H1 (cell line): ENCODE results near the gene POLD1. TPM values are rescaled to one million over a fixed set of nuclear protein-coding genes. Genes with fewer than 3 reads are reported as not detected.

Experiments
- CTCF ChIA-PET: fragments of 300-600 bp; sonication (Branson Sonifier 250); formaldehyde crosslinking; loops from one replicate; lab custom pipeline; 2021; ENCODE audit not compliant: partially characterized antibody; lab: Charles Lee
- POLR2A ChIA-PET: fragments of 300-600 bp; sonication (Branson Sonifier 250); formaldehyde crosslinking; loops from one replicate; lab custom pipeline; 2021; ENCODE audit warnings: inconsistent platforms; ENCODE audit not compliant: partially characterized antibody; lab: Charles Lee
- DNase-seq, 2 experiments: peaks; one replicate each; pipeline versions ENCODE4 v3.0.0 to v3.0.0-alpha.2; 2010 to 2022; ENCODE audit warnings: low spot score in 2 of 2, low read depth in 1 of 2, mixed read lengths in 1 of 2
- FAIRE-seq: peaks from 2 replicates; lab custom pipeline; 2011; peaks lifted over from hg19 to GRCh38; lab: Jason Lieb, UNC
- H2AFZ ChIP-seq: 2 replicates; pipeline ENCODE4 v1.8.1; 2012; ENCODE audit warnings: low read length, inconsistent platforms
- H2AK5ac ChIP-seq: 2 replicates; pipeline ENCODE4 v1.6.1; 2013; ENCODE audit warnings: low read depth, low read length
- H2BK120ac ChIP-seq: replicated peaks from 2 replicates; pipeline ENCODE3; 2013; ENCODE audit warnings: low read depth, low read length, inconsistent platforms
- H2BK12ac ChIP-seq: 2 replicates; pipeline ENCODE4 v1.6.1; 2013; ENCODE audit warnings: low read depth, low read length
- H2BK15ac ChIP-seq: 2 replicates; pipeline ENCODE4 v1.6.1; 2013; ENCODE audit warnings: low read length
- H2BK20ac ChIP-seq: 2 replicates; pipeline ENCODE4 v1.6.1; 2013; ENCODE audit warnings: low read length
- H2BK5ac ChIP-seq: 2 replicates; pipeline ENCODE4 v1.6.1; 2013; ENCODE audit warnings: low read depth, low read length
- H3K14ac ChIP-seq: 2 replicates; pipeline ENCODE4 v1.6.1; 2013; ENCODE audit warnings: inconsistent platforms; ENCODE audit not compliant: insufficient read length
- H3K18ac ChIP-seq: 2 replicates; pipeline ENCODE4 v1.6.1; 2013; ENCODE audit warnings: low read length; ENCODE audit errors: extremely low read depth
- H3K23ac ChIP-seq: 2 replicates; pipeline ENCODE4 v1.6.1; 2013; ENCODE audit warnings: inconsistent platforms; ENCODE audit not compliant: insufficient read length
- H3K23me2 ChIP-seq: 2 replicates; pipeline ENCODE4 v1.6.1; 2013; ENCODE audit warnings: low read depth, low read length
- H3K27ac ChIP-seq: 2 replicates; pipeline ENCODE4 v1.6.1; 2011; ENCODE audit warnings: low read depth, low read length, inconsistent platforms
- H3K27me3 ChIP-seq, 4 experiments: replicated peaks in 1 of 4; 1 replicate in 1 of 4; 2 replicates in 3 of 4; pipeline versions ENCODE4 v1.6.1 to v1.8.1; 2011 to 2013; ENCODE audit warnings: low read length in 3 of 4, mild to moderate bottlenecking in 3 of 4, inconsistent platforms in 2 of 4, mixed read lengths in 2 of 4, moderate library complexity in 1 of 4; ENCODE audit not compliant: control insufficient read depth in 3 of 4, insufficient read depth in 3 of 4; ENCODE audit errors: extremely low read depth in 1 of 4
- H3K36me3 ChIP-seq, 4 experiments: 2 replicates each; pipeline versions ENCODE4 v1.6.1 to v1.8.1; 2011 to 2013; ENCODE audit warnings: mild to moderate bottlenecking in 4 of 4, low read length in 3 of 4, moderate library complexity in 2 of 4, control low read depth in 1 of 4, inconsistent platforms in 1 of 4; ENCODE audit not compliant: insufficient read depth in 4 of 4, control insufficient read depth in 2 of 4
- H3K4ac ChIP-seq: replicated peaks from 2 replicates; pipeline ENCODE3; 2013; ENCODE audit warnings: low read length, low read depth, mixed read lengths, inconsistent platforms; ENCODE audit not compliant: insufficient read length
- H3K4me1 ChIP-seq, 4 experiments: replicated peaks in 1 of 4; 1 replicate in 1 of 4; 2 replicates in 3 of 4; pipeline versions ENCODE4 v1.6.1 to v1.8.1; 2011 to 2013; ENCODE audit warnings: low read length in 3 of 4, inconsistent platforms in 2 of 4, mixed read lengths in 1 of 4; ENCODE audit not compliant: insufficient read depth in 4 of 4, control insufficient read depth in 3 of 4
- H3K4me2 ChIP-seq, 2 experiments: 2 replicates each; pipeline versions ENCODE4 v1.6.1 to v1.8.1; 2011 to 2013; ENCODE audit warnings: low read depth in 2 of 2, low read length in 2 of 2, control low read depth in 1 of 2, inconsistent platforms in 1 of 2, mild to moderate bottlenecking in 1 of 2; ENCODE audit not compliant: insufficient read depth in 1 of 2
- H3K4me3 ChIP-seq, 4 experiments: fragments of 200-600, 300-600 bp in 1 of 4; sonication (generic), shearing (Covaris generic), sonication (Bioruptor Twin) in 1 of 4; 2 replicates each; pipeline versions ENCODE4 v1.5.1 to v1.8.1; 2011 to 2016; ENCODE audit warnings: low read length in 4 of 4, low read depth in 3 of 4, control low read depth in 2 of 4, inconsistent platforms in 2 of 4, mild to moderate bottlenecking in 2 of 4, mixed read lengths in 1 of 4, moderate library complexity in 1 of 4; ENCODE audit not compliant: insufficient read depth in 2 of 4; ENCODE audit errors: extremely low read depth in 1 of 4
- H3K56ac ChIP-seq: replicated peaks from 2 replicates; pipeline ENCODE3; 2013; ENCODE audit warnings: low read depth, mild to moderate bottlenecking, mixed read lengths, low read length, inconsistent platforms; ENCODE audit not compliant: insufficient read length
- H3K79me1 ChIP-seq: 2 replicates; pipeline ENCODE4 v1.6.1; 2013; ENCODE audit warnings: low read depth, low read length, control low read depth
- H3K79me2 ChIP-seq, 2 experiments: 2 replicates each; pipeline versions ENCODE4 v1.6.1 to v1.8.1; 2012 to 2013; ENCODE audit warnings: low read length in 2 of 2, mild to moderate bottlenecking in 2 of 2, inconsistent platforms in 1 of 2; ENCODE audit not compliant: insufficient read depth in 2 of 2, control insufficient read depth in 1 of 2
- H3K9ac ChIP-seq, 4 experiments: replicated peaks in 1 of 4; 1 replicate in 1 of 4; 2 replicates in 3 of 4; pipeline versions ENCODE4 v1.6.1 to v1.8.1; 2011 to 2013; ENCODE audit warnings: low read depth in 3 of 4, low read length in 3 of 4, control low read depth in 2 of 4, mild to moderate bottlenecking in 2 of 4, moderate library complexity in 2 of 4, inconsistent platforms in 1 of 4; ENCODE audit errors: extremely low read depth in 1 of 4
- H3K9me3 ChIP-seq, 2 experiments: 2 replicates each; pipeline versions ENCODE4 v1.6.1 to v1.8.1; 2012 to 2013; ENCODE audit warnings: mild to moderate bottlenecking in 2 of 2, moderate library complexity in 2 of 2, control low read depth in 1 of 2, inconsistent platforms in 1 of 2, low read depth in 1 of 2, low read length in 1 of 2, mixed read lengths in 1 of 2; ENCODE audit not compliant: insufficient read depth in 2 of 2
- H4K20me1 ChIP-seq, 2 experiments: replicated peaks in 1 of 2; 2 replicates each; pipeline versions ENCODE3 to v1.8.1; 2011 to 2013; ENCODE audit warnings: inconsistent platforms in 2 of 2, low read length in 2 of 2, mild to moderate bottlenecking in 1 of 2; ENCODE audit not compliant: insufficient read depth in 2 of 2, control insufficient read depth in 1 of 2
- H4K5ac ChIP-seq: 2 replicates; pipeline ENCODE4 v1.6.1; 2013; ENCODE audit warnings: low read length, low read depth, mixed read lengths, inconsistent platforms; ENCODE audit not compliant: insufficient read length
- H4K8ac ChIP-seq: 2 replicates; pipeline ENCODE4 v1.8.0; 2013; ENCODE audit warnings: mild to moderate bottlenecking, moderate library complexity, low read length, inconsistent platforms; ENCODE audit not compliant: insufficient read depth; ENCODE audit errors: extremely low read depth
- H4K91ac ChIP-seq: replicated peaks from 2 replicates; pipeline ENCODE3; 2013; ENCODE audit warnings: low read length, mixed read lengths, inconsistent platforms; ENCODE audit not compliant: insufficient read length
- CBX5 ChIP-seq: fragments of 300-800, 300-1000 bp; sonication (generic); IDR thresholded peaks from 2 replicates; pipeline ENCODE4 v1.7.1; 2016; ENCODE audit warnings: antibody characterized with exemption, low read length, low read depth
- CEBPB ChIP-seq: IDR thresholded peaks from 2 replicates; pipeline ENCODE4 v1.6.1; 2012; ENCODE audit warnings: low read depth, low read length
- FOSL1 ChIP-seq: IDR thresholded peaks from 2 replicates; pipeline ENCODE4 v1.6.1; 2011; ENCODE audit warnings: mild to moderate bottlenecking, low read depth, low read length, moderate library complexity; ENCODE audit not compliant: insufficient read depth
- KDM4A ChIP-seq: IDR thresholded peaks from one replicate; pipeline ENCODE4 v1.7.1; 2012; ENCODE audit warnings: low read depth, mild to moderate bottlenecking, moderate library complexity, low read length, inconsistent platforms; ENCODE audit not compliant: severe bottlenecking
- POLR2A ChIP-seq, 2 experiments: IDR thresholded peaks; 1 replicate in 1 of 2; 2 replicates in 1 of 2; pipeline ENCODE4 v1.6.1; 2011; ENCODE audit warnings: low read depth in 2 of 2, low read length in 2 of 2, mild to moderate bottlenecking in 2 of 2; ENCODE audit errors: control extremely low read depth in 1 of 2
- WGBS, 2 experiments: shearing (Covaris generic) in 1 of 2; methylation state at CpG; one replicate each; pipeline versions ENCODE4 v1.1.6 to v1.1.7; 2013 to 2015; ENCODE audit warnings: low lambda C conversion rate in 2 of 2, mixed read lengths in 2 of 2, inconsistent platforms in 1 of 2, low coverage in 1 of 2, missing lambda C conversion rate in 1 of 2; ENCODE audit not compliant: insufficient replicate concordance in 2 of 2, insufficient coverage in 1 of 2, insufficient read length in 1 of 2; ENCODE audit errors: extremely low coverage in 1 of 2, missing lambda C conversion rate in 1 of 2; 5-methylcytosine and 5-hydroxymethylcytosine counted together
- polyA plus RNA-seq, 7 experiments: library from polyadenylated mRNA; depleted of rRNA in 3 of 7; stranded (reverse) in 5 of 7; unstranded in 2 of 7; fragments of >200 nt in 5 of 7; fragments of 200-250 nt in 2 of 7; gene quantifications; 1 replicate in 5 of 7; 2 replicates in 1 of 7; 4 replicates in 1 of 7; pipeline versions ENCODE4 v1.2.1 to v1.2.3, GENCODE V29; 2011 to 2013; ENCODE audit warnings: missing spikeins in 2 of 7, mixed read lengths in 2 of 7
- total RNA-seq: library from RNA; stranded (reverse); fragmentation: NEBNext Ultra II Directional; extraction: Animal tissue kit (Norgen Biotek cat#: 25700); gene quantifications from 2 replicates; pipeline ENCODE4 v1.2.1, GENCODE V29; 2021
- TF ChIP-seq, protein P1 (sequence below), 3 experiments: IDR thresholded peaks; 1 replicate in 2 of 3; 2 replicates in 1 of 3; pipeline versions ENCODE4 v1.5.1 to v1.6.1; 2011; ENCODE audit warnings: low read length in 3 of 3, mild to moderate bottlenecking in 3 of 3, inconsistent platforms in 2 of 3, low read depth in 1 of 3, moderate library complexity in 1 of 3; ENCODE audit not compliant: insufficient read depth in 1 of 3; ENCODE audit errors: control extremely low read depth in 1 of 3

The POLD1 gene
- total and polyA plus RNA-seq, 2 of the 8 experiments (the other 6 are each of a cell fraction or from before 2014, with no cell fraction given): 141 to 142 TPM

DNA sequence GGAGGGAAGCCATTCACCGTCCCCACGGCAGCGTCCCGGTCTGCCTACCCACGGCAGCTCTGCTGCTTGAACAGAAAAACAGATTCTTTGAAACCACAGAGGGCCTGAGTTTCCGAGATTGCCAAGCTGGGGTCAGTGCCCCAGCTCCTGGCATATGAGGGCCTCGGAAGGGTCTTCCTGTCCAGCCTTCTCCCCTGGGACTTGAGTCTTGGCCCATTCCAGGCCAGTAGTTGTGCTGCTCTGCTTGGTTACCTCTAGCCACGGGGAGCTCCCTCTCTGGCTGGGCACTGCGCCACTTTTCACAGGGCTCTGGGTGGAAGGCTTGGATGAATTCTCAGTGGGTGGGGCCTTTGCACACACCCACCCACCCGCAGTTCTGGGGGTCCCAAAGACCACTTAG lies 26.0 kb downstream of the POLD1 start:
- Histone ChIP-seq H2BK20ac (no peak overlapping the region), H3K36me3 (peaks cover 16 to 43% (median 26%) of the 10 kb centered on the region in 4 experiments; a peak in 7 of 8 replicates), H3K4ac (no peak overlapping the region), H2BK15ac (no peak overlapping the region), H2BK12ac (no peak overlapping the region), H3K18ac (no peak overlapping the region), H3K4me2 (no peak overlapping the region), H3K79me1 (no peaks in the 10 kb centered on the region), H2BK5ac (no peak overlapping the region), H4K91ac (no peak overlapping the region), H3K4me1 (0 out of 7 replicates have a peak, but pooled peaks cover 0 to 2% (median 0%) of the 10 kb centered on the region in 4 experiments), H4K8ac (no peak overlapping the region), H3K23ac (no peak overlapping the region), H3K4me3 (no peak overlapping the region), H3K56ac (no peak overlapping the region), H2BK120ac (no peak overlapping the region), H3K14ac (no peak overlapping the region), H3K9ac (no peak overlapping the region), H3K27me3 (no peaks in the 10 kb centered on the region), H4K20me1 (peaks cover 0 to 6% of the 10 kb centered on the region in 2 experiments), H3K79me2 (no peaks in the 10 kb centered on the region), H2AK5ac (no peak overlapping the region), H3K9me3 (no peaks in the 10 kb centered on the region), H3K27ac (no peak overlapping the region), H2AFZ (no peak overlapping the region), H3K23me2 (no peaks in the 10 kb centered on the region), H4K5ac (no peak overlapping the region)
- DNase-seq (no peak), FAIRE-seq (no peak)
- TF ChIP-seq, protein P1, sequence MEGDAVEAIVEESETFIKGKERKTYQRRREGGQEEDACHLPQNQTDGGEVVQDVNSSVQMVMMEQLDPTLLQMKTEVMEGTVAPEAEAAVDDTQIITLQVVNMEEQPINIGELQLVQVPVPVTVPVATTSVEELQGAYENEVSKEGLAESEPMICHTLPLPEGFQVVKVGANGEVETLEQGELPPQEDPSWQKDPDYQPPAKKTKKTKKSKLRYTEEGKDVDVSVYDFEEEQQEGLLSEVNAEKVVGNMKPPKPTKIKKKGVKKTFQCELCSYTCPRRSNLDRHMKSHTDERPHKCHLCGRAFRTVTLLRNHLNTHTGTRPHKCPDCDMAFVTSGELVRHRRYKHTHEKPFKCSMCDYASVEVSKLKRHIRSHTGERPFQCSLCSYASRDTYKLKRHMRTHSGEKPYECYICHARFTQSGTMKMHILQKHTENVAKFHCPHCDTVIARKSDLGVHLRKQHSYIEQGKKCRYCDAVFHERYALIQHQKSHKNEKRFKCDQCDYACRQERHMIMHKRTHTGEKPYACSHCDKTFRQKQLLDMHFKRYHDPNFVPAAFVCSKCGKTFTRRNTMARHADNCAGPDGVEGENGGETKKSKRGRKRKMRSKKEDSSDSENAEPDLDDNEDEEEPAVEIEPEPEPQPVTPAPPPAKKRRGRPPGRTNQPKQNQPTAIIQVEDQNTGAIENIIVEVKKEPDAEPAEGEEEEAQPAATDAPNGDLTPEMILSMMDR (IDR thresholded peaks at IDR 0.05; ENCODE audit: control extremely low read depth in 1 of 3, insufficient read depth in 1 of 3, low read depth in 1 of 3, low read length in 3 of 3): no peak
- TF ChIP-seq CBX5 (no peak), FOSL1 (no peak), KDM4A (no peak), POLR2A (IDR thresholded peaks at IDR 0.05; ENCODE audit: control extremely low read depth in 1 of 2, low read depth in 2 of 2, low read length in 2 of 2) (no peak), CEBPB (no peak)
- POLR2A ChIA-PET: interaction anchor here (1.0 to 2.1 kb wide), 5 partner anchors 10 to 54 kb away, joined by 3 to 9 read pairs (median 3); partner anchors contain the start of gene POLD1
- CTCF ChIA-PET: interaction anchor here (0.6 to 2.5 kb wide), 9 partner anchors 11 to 301 kb away, joined by 3 to 13 read pairs (median 4); partner anchors contain the start of gene NR1H2
- 92% methylated on average over 10 of the region's 10 CpGs; no CpG with 5 or more reads in 1 of the 2 experiments for WGBS, 2 experiments
